GM18507 (cell line): ENCODE data around the gene DGKQ.
A peak's percentile ranks its signal among the peaks of the same experiment; 100 is the strongest.
"Not testable (repeated sequence)": the region's sequence is repeated elsewhere in the genome, so short reads cannot be mapped to it uniquely, and the experiment has no call there.

Source experiments
- DNase-seq: peaks from one replicate; pipeline ENCODE4 v3.0.0; 2011; ENCODE audit warnings: low read depth; ENCODE audit not compliant: insufficient read length; ENCODE audit errors: extremely low spot score
- FAIRE-seq: peaks from 2 replicates; lab custom pipeline; 2011; peaks lifted over from hg19 to GRCh38; lab: Jason Lieb, UNC

Gene DGKQ

DNA sequence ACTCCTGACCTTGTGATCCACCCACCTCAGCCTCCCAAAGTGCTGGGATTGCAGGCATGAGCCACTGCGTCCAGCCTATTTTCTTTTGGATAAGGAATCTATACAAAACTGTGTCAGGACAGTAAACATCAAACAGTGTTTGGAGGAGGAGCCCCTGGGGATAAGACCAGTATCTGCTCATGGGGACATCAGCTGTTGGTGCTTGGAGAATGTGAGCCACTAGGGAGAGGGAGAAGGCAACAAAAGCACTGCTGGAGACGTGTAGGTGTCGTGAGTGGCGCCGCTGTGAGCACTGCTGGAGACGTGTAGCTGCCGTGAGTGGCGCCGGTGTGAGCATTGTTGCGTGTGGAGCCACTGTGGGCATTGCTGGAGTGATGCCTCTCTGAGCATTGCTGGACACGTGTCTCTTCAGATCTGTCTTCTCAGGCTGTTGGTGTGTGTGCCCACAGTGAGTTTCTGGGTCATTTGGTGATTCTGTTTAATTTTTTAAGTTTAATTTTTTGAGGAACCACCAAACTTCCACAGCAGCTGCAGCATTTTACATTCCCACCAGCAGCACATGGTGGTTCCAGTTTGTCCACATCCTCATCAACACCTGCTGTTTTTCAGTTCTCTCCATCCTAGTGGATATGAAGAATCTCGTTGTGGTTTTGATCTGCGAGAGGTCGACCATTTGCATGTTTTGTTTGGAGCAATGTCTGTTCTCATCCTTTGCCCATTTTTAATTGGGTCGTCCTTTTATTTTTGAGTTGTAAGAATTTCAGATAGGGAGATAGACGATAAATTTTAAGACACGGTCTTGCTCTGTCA, 19.0 kb downstream of the DGKQ start:
- DNase-seq (no peak), FAIRE-seq (no peak)

DNA sequence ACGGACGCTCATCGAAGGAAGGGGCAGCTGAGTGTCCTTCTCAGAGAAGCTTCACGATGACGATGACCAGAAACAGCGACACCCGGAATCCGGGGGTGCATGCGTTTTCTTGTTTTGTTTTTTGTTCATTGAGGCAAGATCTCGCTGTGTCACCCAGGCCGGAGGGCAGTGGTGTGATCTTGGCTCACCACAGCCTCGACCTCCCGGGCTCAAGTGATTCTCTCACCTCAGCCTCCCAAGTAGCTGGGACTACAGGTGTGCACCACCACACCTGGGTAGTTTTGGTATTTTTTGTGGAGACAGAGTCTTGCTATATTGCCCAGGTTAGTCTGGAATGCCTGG, 19.8 kb downstream of the DGKQ start:
- FAIRE-seq = no peak
- DNase-seq = no peak

DNA sequence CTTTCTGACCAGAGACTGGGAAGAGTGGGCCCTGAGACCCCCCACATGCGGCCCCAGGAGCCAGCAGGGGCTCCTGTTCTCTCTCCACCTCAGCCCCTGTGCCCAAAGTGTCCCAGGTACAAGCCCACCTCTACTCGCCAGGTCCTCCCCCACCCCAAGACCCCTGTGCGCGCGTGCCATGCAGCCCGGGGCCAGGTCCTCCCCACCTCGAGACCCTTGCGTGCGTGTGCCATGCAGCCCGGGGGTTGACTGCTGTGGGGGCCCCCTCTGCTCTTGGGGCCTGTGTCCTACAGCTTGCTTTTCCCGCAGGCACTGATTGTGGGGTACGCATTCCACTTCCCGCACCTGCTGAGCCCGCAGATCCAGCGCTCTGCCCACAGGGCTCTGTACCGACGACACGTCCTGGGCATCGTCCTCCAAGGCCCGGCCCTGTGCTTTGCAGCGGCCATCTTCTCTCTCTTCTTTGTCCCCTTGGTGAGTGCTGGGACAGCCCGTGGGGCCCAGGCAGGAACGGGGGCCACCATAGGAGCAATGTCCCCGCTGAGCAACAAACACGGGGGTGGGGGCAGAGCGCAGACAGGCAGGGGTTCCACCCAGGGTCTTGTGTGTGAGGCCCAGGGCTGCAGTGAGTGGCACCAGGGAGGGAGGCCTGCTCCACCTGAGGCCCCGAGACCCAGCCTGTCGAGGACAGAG, 20.3 kb downstream of the DGKQ start:
- DNase-seq (no peak), FAIRE-seq (no peak)

DNA sequence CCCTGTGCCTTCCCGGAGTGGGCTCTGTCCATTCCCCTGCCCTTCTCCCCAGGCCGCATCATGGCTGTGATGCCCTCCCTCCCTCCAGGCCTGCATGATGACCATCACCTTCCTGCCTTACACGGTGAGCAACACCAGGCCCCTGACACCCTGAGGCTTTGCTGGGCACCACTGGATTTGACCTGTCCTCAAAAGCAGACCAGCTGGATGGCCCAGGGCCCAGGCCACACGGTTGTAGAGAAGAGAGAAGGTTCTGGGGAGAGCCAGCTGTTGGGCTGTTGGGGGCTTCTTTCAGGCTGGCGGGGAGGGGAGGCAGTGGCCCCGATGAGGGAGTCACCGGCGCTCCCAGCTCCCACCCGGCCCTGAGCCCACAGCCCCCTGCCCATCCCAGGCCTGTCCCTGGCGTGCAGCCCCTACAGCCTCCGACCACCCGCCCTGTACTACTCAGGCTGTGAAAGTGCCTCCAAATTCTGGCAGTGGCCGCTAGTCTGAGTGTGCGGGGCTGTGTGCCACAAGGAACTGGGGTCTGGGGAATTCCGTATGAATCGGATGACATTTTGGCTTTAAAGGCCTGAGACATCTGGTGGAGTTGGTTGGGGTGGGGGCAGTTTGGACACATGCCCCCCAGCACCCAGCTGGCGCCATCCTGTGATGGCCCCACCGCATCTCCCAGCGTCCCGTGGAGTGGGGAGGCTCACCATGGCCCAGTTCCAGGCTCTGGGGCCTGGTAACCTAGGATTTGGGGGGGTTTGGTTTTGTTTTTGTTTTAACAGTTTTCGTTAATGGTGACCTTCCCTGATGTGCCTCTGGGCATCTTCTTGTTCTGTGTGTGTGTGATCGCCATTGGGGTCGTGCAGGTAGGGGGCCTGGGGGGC, 21.5 kb downstream of the DGKQ start:
- DNase-seq (no peak), FAIRE-seq (no peak)

DNA sequence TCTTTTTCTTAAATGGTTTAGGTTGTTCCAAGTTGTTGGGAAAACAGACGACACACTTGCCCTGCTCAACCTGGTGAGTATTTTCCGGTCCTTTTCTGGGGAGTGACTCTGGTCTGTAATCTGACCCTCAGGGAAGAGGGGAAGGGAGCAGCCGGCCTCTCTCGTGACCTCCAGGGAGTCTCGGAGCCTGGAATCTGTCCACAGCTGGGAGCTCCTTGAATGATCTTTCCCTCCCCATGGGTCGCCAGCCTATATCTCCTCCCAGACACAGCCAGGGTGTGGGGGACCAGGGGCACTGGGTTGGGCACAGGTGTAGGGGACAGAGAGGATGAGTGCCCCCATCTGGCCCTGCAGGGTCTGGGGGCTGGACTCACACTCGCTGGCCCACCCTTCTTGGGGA, 22.2 kb downstream of the DGKQ start:
- DNase-seq (no peak), FAIRE-seq (no peak)

DNA sequence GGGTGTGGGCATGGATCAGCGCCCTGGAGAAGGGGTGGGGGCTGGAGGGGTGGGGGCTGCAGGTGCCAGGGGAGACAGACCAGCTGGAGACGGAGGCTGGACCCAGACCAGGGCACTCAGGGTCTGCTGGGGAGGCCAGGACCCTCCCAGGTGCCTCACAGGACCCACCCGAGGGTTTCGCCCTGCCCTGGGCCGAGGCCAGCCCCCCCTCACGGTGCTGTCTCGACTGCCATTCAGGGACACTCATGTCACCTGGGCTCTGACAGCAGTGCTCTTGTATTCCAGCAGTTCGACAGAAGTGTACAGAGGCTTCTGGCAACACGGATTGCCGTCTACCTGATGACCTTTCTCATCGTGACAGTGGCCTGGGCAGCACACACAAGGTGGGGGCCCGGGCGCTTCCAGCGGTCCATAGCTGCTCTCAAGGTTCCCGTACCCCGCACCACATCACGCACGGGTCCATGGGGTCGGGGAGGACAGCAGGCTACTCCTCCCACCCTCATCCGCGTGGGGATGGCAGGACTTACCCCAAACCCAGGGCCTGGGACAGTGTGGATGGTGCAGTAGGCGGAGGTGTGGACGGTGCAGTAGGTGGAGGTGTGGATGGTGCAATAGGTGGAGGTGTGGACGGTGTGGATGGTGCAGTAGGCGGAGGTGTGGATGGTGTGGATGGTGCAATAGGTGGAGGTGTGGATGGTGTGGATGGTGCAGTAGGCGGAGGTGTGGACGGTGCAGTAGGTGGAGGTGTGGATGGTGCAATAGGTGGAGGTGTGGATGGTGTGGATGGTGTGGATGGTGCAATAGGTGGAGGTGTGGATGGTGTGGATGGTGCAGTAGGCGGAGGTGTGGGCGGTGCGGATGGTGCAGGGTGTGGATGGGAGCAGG, 23.0 kb downstream of the DGKQ start:
- FAIRE-seq = no peak
- no peak for DNase-seq

DNA sequence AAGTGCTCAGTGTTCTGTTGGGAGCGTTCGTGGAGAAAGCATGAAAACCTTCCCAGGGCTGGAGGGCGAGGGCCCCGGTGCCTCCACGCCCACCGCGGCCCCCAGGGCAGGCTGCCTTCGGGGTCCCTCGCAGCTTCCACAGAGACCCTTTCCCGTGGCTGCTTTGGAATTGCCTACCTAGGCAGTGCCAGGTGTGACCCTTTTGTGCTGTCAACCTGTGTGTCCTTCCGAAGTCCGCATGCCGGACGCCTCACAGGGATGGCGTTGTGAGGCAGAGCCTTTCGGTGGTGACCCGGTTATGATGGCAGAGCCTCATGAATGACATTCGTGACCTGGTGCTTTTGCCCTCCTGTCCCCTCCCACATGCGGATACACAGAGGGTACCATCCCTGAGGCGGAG, 23.7 kb downstream of the DGKQ start:
- FAIRE-seq (no peak), DNase-seq (no peak)

DNA sequence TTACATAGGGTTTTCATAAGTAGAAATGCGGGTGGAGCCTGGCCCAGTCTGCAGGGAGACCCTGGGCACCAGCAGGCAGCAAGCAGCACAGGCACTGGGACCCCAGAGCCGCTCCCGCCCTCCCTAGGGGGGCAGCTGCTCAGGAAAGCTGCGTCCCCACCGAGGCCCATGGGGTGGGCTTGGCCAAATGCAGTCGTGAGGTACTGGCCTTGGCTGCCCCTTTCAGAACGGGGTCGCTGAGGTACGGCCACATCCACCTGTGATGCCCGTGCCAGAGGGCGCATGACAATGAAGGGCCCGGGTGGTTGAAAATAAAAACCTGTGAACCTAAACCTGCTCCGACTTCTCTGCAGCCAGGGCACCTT, 24.5 kb downstream of the DGKQ start:
- no peak for FAIRE-seq

DNA sequence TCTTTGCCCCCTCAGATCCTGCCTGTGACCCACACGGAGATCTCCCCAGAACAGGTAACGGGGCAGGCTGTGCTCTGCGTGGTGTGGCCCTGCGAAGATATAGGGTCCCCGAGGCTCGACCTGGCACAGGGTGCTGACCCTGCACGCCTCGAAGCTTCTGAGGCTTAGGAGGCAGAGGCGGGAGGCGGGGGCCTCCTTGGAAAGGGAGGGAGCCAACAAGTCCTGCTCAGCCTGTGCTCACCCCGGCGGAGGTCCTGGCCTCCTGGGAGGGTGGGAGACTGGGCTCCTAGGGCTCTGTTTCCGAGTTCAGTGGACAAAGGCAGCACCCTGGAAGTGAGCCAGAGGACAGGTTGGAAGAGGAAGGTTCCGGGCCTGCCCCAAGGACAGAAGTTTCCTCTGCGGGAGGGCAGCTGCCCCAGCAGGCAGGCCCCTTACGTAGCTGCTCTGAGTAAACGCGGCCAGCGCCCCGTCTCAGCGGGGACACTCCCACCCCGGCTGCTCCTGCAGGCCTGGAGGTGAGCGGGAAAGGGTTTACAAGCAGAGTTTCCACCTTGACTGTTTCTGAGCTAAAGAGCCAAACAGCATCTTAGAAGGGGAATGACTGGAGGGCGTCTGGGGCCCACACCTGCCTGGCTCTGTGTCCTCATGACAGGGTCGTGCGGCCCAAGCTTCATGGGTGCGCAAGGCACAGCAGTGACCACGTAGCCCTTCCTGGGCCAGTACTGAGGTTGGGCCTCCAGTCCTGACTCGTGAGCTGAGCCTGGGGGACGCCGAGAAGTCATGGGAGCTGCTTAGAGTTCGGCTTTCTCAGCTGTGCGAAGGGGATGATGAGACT, 25.1 kb downstream of the DGKQ start:
- no peak for FAIRE-seq

More for the DNA sequence above, 24.5 kb downstream of the DGKQ start:
- no peak for DNase-seq

DNA sequence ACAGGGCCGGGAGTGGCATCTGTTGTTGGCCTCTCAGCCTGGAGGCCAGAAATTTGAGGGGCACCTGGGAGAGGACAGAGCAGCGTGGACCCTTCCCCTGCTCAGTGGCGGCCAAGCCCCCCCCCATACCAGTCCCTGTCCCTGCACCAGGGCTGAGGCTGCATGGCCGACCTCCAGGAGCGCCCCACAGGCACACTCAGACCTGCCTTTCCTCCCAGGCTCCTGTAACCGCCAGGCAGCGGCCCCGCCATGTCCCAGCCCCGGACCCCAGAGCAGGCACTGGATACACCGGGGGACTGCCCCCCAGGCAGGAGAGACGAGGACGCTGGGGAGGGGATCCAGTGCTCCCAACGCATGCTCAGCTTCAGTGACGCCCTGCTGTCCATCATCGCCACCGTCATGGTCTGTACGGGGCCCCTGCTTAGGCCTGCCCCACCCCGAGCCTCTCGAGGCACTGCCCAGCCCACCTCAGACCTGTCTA, 25.8 kb downstream of the DGKQ start:
- DNase-seq (no peak), FAIRE-seq (no peak)

More for the DNA sequence above, 25.1 kb downstream of the DGKQ start:
- no peak for DNase-seq

DNA sequence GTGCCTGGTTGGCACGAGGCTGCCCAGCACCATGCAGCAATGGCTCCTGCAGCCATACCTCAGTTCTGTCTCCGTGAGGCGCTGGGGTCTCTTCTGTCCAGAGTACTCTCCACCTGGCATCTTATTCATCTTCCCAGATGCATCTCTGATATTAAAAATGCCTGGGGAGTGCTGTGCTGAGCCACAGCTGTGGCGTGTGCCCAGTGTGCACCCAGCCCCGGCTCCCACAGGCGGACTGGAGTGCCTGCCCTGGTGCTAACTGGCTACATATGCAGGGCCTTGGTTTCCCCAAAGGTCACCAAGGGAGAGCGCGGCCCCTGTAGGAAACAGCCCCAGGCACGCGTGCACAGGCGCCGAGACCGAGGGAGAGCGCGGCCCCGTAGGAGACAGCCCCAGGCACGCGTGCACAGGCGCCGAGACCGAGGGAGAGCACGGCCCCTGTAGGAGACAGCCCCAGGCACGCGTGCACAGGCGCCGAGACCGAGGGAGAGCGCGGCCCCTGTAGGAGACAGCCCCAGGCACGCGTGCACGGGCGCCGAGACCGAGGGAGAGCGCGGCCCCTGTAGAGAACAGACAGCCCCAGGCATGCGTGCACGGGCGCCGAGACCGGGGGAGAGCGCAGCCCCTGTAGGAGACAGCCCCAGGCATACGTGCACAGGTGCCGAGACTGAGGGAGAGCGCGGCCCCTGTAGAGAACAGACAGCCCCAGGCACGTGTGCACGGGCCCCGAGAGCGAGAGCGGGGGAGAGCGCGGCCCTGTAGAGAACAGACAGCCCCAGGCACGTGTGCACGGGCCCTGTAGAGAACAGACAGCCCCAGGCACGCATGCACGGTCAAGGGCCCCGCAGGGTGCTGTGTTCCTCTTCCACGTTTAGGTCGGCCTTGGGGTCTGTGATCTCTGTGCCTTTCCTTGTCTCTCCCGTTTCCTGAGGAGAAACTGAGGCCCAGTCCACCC, 26.6 kb downstream of the DGKQ start:
- DNase-seq (no peak), FAIRE-seq (no peak)

DNA sequence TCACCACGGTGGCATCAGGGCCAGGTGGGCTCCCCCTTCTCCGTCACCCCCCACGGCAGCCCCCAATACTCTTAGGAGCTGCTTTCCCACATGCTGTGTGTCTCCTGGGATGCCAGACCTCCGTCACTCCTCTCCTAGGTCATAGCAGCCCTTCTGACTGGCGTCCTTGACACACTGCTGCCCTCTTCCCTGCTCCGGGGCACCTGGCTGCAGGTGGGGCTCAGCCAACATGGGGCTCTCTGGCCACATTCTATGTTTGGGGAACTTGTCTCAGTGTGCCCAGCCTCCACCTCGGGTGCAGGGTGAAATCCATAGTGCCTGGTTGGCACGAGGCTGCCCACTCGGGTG, 27.3 kb downstream of the DGKQ start:
- DNase-seq (no peak), FAIRE-seq (no peak)

DNA sequence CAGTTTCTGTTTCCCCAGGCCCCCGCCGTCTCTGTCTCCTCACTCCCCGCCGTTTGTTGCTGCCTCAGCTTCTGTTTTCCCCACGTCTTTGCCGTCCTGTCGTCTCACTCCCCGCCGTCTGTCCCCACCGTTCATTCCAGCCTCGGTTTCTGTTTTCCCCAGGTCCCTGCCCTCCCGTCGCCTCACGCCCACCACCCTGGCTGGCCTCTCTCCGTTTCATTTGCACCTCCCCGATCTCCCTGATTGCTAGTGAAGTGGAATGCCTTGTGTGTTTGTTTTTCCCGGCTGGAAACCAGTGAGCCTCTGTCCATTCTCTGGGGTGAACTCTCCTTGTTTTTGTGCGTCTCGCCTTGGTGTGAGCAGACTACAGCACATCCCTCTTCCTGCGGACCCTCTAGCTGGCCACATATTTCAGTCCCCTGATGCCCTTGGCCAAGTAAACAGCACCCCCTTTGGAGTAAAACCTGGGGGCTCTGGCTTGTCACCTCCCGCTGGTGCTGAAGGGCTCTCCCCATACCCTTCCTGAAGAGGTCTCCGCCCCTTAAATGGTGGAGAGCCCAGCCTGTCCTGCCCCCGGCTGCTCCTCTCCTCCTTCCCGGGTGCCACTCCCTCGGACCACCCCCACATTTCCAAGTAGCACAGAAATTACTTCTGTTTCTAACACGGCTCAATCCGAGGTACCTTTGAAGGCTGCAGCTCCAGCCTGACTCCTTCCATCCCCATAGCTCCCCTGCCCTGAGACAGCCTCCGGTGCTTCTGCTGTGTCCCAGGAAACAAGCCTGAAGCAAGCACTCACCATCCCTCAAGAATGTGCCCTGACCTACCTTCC, 27.9 kb downstream of the DGKQ start:
- FAIRE-seq = no peak
- DNase-seq = no peak

DNA sequence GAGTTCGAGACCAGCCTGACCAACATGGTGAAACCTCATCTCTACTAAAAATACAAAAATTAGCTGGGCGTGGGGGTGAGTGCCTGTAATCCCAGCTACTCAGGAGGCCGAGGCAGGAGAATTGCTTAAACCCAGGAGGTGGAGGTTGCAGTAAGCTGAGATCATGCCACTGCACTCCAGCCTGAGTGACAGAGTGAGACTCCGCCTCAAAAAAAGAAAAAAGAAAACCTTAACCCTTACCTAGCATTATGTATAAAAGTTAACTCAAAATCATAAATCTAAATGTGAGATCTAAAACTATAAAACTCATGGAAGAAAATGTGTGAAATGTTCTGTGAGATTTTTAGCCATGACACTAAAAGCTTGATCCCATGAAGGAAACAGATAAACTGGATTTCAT, 33.9 kb downstream of the DGKQ start:
- FAIRE-seq, DNase-seq: not testable (repeated sequence)

DNA sequence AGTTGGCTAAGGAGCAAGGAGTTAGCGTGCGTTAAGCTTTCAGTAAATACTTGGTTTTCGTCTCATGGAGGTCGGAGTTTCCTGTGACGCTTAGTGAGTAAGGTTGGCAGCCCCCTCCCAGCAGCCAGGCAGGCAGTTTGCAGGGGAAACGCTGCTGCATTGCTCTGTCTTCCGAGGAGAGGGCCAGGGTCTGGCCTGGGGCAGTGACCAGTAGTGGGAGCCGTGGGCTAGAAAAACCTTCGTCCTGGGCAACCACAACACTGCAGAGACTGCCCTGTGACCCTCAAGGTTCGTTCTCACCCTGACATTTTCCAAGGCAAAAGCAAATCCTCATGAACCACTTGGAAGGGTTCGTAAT, 40.7 kb downstream of the DGKQ start:
- FAIRE-seq (no peak), DNase-seq (no peak)

DNA sequence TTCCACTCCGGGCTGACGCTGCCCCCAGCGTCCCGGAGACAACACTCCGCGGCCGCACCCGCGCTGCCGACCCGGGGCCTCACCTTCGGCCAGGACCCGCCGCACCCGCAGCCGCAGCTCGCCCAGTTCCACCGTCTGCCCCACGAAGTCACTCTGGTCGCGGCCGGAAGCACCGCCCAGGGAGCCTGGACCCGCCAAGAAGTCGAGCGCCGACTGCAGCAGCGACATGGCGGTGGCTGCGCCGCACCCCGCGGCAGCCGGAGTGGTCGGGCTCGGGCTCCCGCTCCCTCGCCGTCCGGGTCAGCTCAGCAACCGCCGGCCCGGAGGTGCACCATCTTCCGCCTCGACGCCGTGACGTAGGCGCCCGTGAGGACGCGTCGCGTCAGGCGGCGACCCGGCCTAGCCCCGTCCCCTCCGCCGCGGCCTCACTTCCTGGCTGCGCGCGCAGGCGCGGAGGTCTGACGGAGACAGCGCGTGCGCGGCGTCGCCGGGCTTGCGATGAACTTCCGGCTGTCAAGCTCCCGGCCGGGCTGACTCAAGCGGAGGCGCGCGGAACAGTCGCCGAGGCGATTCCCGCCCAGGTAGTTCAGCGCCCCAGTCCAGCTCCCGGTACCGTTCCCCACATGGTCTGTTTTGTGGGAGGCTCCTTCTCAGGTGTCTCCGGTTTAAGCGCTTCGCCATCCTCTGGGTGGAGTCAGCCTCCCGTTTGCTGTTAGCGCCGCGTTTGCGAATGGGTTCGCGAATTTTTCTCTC, 41.2 kb downstream of the DGKQ start, which contains the start of the genes GAK and TMEM175:
Gene GAK (minus strand): TSS at position 357 of the 753 bp plus-strand sequence. CDS start 129 bp downstream, at position 228.
Gene TMEM175 (plus strand): TSS at position 501 of the 753 bp plus-strand sequence. CDS start 15,280 bp downstream, outside the sequence.
- DNase-seq (peak; percentile 95), FAIRE-seq (peak; percentile 97)
